Caki2 (cell line): ENCODE results near the gene MSH4. TPM values are rescaled to one million over a fixed set of nuclear protein-coding genes. Genes with fewer than 3 reads are reported as not detected.
"Not testable (repeated sequence)": the region's sequence is repeated elsewhere in the genome, so short reads cannot be mapped to it uniquely, and the experiment has no call there.

Experiments
- DNase-seq: peaks from one replicate; pipeline ENCODE4 v3.0.0-alpha.2; 2015; ENCODE audit warnings: low read depth
- in situ Hi-C: cut with HindIII; loops from 2 replicates; pipeline ENCODE4 v1.10.0; 2016; ENCODE audit warnings: low sequenced_read_pairs, low pct_unique_long_range_greater_than_20kb, mixed read lengths
- total RNA-seq: library from RNA; depleted of rRNA; stranded (reverse); fragments of >200 nt; shearing (Covaris generic); gene quantifications from 2 replicates; pipeline ENCODE4 v1.2.3, GENCODE V29; 2014; ENCODE audit warnings: low replicate concordance

The MSH4 gene
- total RNA-seq, 1 experiment from 2014 or later: not detected

- in situ Hi-C loops: no loop called here
- no peak for DNase-seq
Measured at GRCh38 chr1:75791022-75791421, 5.7 kb upstream of the MSH4 start.

- DNase-seq: no peak
- in situ Hi-C loops: no loop called here
Measured at GRCh38 chr1:75792091-75792490, 4.6 kb upstream of the MSH4 start.

GRCh38 chr1:75794382-75794781 is 2.3 kb upstream of the MSH4 start:
- in situ Hi-C loops: no loop called here
- DNase-seq: no peak

GRCh38 chr1:75795703-75796193 is 934 bp upstream of the MSH4 start:
- in situ Hi-C loops: no loop called here
- no peak for DNase-seq

GRCh38 chr1:75797273-75797588 is 549 bp downstream of the MSH4 start:
- DNase-seq: no peak
- in situ Hi-C loops: no loop called here

GRCh38 chr1:75797606-75798216 is 1.0 kb downstream of the MSH4 start:
- in situ Hi-C loops: no loop called here
- no peak for DNase-seq

GRCh38 chr1:75801480-75801879 is 4.8 kb downstream of the MSH4 start:
- in situ Hi-C loops, DNase-seq: not testable (repeated sequence)

GRCh38 chr1:75808921-75809320 is 12.2 kb downstream of the MSH4 start:
- in situ Hi-C loops: no loop called here

GRCh38 chr1:75810113-75810512 is 13.4 kb downstream of the MSH4 start:
- in situ Hi-C loops: not testable (repeated sequence)

More at GRCh38 chr1:75808921-75809320, 12.2 kb downstream of the MSH4 start:
- no peak for DNase-seq

GRCh38 chr1:75811211-75811981 is 14.7 kb downstream of the MSH4 start:
- DNase-seq: no peak
- in situ Hi-C loops: no loop called here

More at GRCh38 chr1:75810113-75810512, 13.4 kb downstream of the MSH4 start:
- not testable (repeated sequence) for DNase-seq

GRCh38 chr1:75812065-75812464 is 15.4 kb downstream of the MSH4 start:
- no peak for DNase-seq
- in situ Hi-C loops: no loop called here

- DNase-seq, in situ Hi-C loops: not testable (repeated sequence)
Measured at GRCh38 chr1:75823596-75823995, 26.9 kb downstream of the MSH4 start.

GRCh38 chr1:75836528-75837100 is 39.9 kb downstream of the MSH4 start:
- in situ Hi-C loops: no loop called here
- no peak for DNase-seq

GRCh38 chr1:75838079-75838478 is 41.4 kb downstream of the MSH4 start:
- DNase-seq: no peak
- in situ Hi-C loops: no loop called here

- DNase-seq: no peak
- in situ Hi-C loops: no loop called here
Measured at GRCh38 chr1:75841421-75841820, 44.7 kb downstream of the MSH4 start.

- in situ Hi-C loops: no loop called here
Measured at GRCh38 chr1:75845576-75845975, 48.9 kb downstream of the MSH4 start.

GRCh38 chr1:75855010-75855409 is 58.3 kb downstream of the MSH4 start:
- in situ Hi-C loops: no loop called here
- DNase-seq: peak; percentile 39

More at GRCh38 chr1:75845576-75845975, 48.9 kb downstream of the MSH4 start:
- no peak for DNase-seq

- DNase-seq: no peak
- in situ Hi-C loops: no loop called here
Measured at GRCh38 chr1:75855734-75856133, 59.1 kb downstream of the MSH4 start.

- in situ Hi-C loops: no loop called here
- DNase-seq: no peak
Measured at GRCh38 chr1:75861831-75862230, 65.1 kb downstream of the MSH4 start.
